ENCODE measurements around the gene SUB1.
"Not testable (repeated sequence)": the region's sequence is repeated elsewhere in the genome, so short reads cannot be mapped to it uniquely, and the experiment has no call there.

SUB1 gene

DNA sequence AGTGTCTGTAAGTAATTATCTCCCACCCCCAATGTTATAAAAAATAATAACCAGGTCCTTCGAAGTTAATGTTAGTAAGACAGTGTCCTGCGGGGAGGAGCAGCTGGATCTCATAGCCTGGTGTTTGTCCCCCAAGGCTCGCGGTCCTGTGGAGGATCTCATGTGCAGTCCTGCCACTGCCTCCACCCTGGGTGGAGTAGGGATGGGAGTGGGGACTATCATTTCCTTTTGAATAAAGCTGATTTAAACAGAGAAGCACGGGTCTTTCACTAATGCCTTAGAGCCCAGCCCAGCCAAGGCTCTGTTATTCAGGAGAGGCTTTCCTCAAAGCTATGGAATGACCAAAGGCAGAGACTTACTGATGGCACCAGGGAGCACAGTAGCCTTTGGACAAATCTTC lies 40.2 kb downstream of the SUB1 start:
- peaks cover 7% of the 10 kb centered on the region; the same call in 1 of the 2 replicates for H3K4me1 ChIP-seq (ENCODE audit: control insufficient read depth, insufficient read depth, low read length)
- H3K27me3 ChIP-seq (ENCODE audit: control insufficient read depth, insufficient read depth, low read length) = no peaks in the 10 kb centered on the region
- H3K4me3 ChIP-seq (ENCODE audit: low read depth, low read length) = no peak overlapping the region
- H3K27ac ChIP-seq (ENCODE audit: low read depth, low read length) = no peak overlapping the region
- no peak overlapping the region for H3K9ac ChIP-seq (ENCODE audit: low read depth, low read length)
- no peaks in the 10 kb centered on the region for H3K9me3 ChIP-seq (ENCODE audit: control insufficient read depth, insufficient read depth, low read length)
- H3K36me3 ChIP-seq (ENCODE audit: control insufficient read depth, insufficient read depth, low read length) = no peaks in the 10 kb centered on the region

DNA sequence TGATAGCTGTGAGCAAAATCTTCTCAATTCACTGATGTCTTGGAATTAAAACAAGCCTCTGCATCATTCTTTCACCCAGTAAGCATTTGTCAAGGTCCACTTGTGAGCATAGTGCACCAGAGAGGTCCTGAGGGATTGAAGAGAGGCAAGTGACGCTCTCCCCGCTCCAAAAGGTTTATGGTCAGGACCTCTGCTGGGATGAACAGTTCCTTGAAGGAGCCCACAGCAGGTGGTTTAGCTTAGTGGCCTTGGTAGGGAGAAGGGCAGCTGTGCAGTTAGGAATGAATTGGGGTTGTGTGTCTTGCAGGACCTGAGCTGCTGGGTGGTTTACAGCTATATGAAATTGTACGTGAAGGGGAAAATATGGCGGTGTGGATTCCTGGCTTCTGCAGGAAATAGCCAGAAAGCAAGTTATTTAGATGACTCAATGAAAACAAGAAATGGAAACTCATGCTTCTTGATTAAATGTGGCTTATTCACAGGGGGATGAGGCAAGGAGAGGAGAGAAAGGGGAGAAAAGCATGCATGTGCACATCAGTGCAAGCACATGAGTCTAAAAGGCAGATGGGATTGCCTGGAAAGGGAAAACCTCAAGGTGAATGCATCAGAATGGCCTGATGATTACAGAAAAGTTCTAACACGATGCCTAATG lies 42.0 kb downstream of the SUB1 start:
- H3K27ac ChIP-seq (ENCODE audit: low read depth, low read length) = no peak overlapping the region
- H3K9me3 ChIP-seq (ENCODE audit: control insufficient read depth, insufficient read depth, low read length) = no peaks in the 10 kb centered on the region
- no peak overlapping the region for H3K4me3 ChIP-seq (ENCODE audit: low read depth, low read length)
- H3K27me3 ChIP-seq (ENCODE audit: control insufficient read depth, insufficient read depth, low read length) = no peaks in the 10 kb centered on the region
- no peak overlapping the region for H3K9ac ChIP-seq (ENCODE audit: low read depth, low read length)
- peaks cover 7% of the 10 kb centered on the region; the same call in 1 of the 2 replicates for H3K4me1 ChIP-seq (ENCODE audit: control insufficient read depth, insufficient read depth, low read length)
- no peaks in the 10 kb centered on the region for H3K36me3 ChIP-seq (ENCODE audit: control insufficient read depth, insufficient read depth, low read length)

DNA sequence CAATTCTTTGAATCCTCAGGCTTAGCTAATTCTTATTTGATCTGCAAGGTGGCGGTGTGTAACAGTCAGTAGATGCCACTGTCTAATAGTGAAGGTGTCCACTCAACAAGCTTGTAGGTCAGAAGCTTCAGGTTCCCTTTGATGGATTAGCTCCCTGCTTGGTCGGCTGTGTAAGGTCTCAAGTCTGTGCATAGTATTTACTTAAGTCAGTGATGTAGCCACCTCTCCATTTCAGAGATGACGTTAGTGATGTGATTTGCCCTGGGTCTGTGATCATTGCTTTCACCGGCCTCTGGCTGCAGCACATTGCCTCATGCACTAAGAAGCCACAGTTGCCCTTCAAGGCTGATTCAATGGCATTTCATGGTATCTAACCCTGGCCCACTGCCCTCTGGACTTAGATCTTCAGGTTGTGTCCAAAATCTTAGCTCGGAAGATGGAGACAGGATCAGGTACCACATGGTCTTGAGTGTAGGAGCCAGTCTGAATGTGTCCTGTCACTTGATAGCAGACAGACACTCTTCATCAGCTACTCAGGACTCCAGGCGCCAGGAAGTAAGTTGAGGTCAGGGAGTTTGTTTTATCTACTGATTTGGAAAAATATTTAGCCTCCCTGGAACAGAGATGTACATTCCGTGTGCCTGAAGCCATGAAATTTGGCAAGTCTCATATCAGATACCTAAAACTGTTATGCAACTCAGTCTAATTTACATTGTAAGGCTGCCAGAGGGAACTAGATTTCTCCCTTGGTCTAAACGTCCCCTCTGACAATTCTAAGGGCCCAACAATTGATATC lies 42.9 kb downstream of the SUB1 start:
- Histone ChIP-seq H3K9ac (ENCODE audit: low read depth, low read length) (no peak overlapping the region), H3K27me3 (ENCODE audit: control insufficient read depth, insufficient read depth, low read length) (no peaks in the 10 kb centered on the region), H3K9me3 (ENCODE audit: control insufficient read depth, insufficient read depth, low read length) (no peaks in the 10 kb centered on the region), H3K36me3 (ENCODE audit: control insufficient read depth, insufficient read depth, low read length) (no peaks in the 10 kb centered on the region), H3K4me3 (ENCODE audit: low read depth, low read length) (no peak overlapping the region), H3K27ac (ENCODE audit: low read depth, low read length) (no peak overlapping the region), H3K4me1 (ENCODE audit: control insufficient read depth, insufficient read depth, low read length) (peaks cover 7% of the 10 kb centered on the region; the same call in 1 of the 2 replicates)

- Histone ChIP-seq H3K27ac (ENCODE audit: low read depth, low read length) (no peak overlapping the region), H3K9me3 (ENCODE audit: control insufficient read depth, insufficient read depth, low read length) (no peaks in the 10 kb centered on the region), H3K4me1 (ENCODE audit: control insufficient read depth, insufficient read depth, low read length) (peaks cover 7% of the 10 kb centered on the region; the same call in 1 of the 2 replicates), H3K9ac (ENCODE audit: low read depth, low read length) (no peak overlapping the region), H3K4me3 (ENCODE audit: low read depth, low read length) (no peak overlapping the region), H3K27me3 (ENCODE audit: control insufficient read depth, insufficient read depth, low read length) (no peaks in the 10 kb centered on the region), H3K36me3 (ENCODE audit: control insufficient read depth, insufficient read depth, low read length) (no peaks in the 10 kb centered on the region)
Measured at GRCh38 chr5:32630867-32631491, 45.6 kb downstream of the SUB1 start.

DNA sequence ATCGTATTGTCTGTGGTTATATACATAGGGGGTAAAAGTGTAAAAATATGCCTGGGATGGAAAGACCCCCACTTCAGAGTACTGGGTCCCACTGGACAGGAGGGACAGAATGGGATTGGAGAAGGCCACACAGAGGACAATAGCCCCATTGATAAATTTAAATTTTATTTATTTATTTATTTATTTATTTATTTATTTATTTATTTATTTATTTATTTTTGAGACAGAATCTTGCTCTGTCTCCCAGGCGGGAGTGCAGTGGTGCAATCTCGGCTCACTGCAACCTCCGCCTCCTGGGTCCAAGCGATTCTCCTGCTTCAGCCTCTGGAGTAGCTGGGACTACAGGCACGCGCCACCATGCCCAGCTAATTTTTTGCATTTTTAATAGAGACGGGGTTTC lies 47.7 kb downstream of the SUB1 start:
- H3K27ac ChIP-seq (ENCODE audit: low read depth, low read length); H3K4me3 ChIP-seq (ENCODE audit: low read depth, low read length); H3K4me1 ChIP-seq (ENCODE audit: control insufficient read depth, insufficient read depth, low read length); H3K9me3 ChIP-seq (ENCODE audit: control insufficient read depth, insufficient read depth, low read length); H3K9ac ChIP-seq (ENCODE audit: low read depth, low read length); H3K27me3 ChIP-seq (ENCODE audit: control insufficient read depth, insufficient read depth, low read length); H3K36me3 ChIP-seq (ENCODE audit: control insufficient read depth, insufficient read depth, low read length): not testable (repeated sequence)

DNA sequence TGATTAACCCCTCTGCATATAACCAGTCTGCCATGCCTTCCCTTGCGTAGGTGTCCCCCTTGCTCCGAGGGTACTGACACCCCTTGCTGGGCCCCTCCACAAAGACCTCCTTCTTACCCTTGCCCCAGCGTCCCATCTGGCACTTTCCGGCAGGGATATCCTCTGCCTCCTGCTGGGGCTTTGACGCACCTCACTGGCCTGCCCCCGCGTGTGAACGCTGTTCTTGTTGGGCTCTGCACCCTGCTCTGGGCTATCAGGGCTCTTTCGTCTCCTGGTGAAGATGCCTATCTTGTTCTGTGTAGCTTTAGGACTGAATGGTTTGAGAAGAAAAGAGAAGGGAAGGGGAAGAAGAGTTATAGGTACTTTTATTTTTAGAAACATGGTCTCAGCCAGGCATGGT lies 53.0 kb downstream of the SUB1 start:
- H3K4me1 ChIP-seq (ENCODE audit: control insufficient read depth, insufficient read depth, low read length) = no peaks in the 10 kb centered on the region
- no peak overlapping the region for H3K27ac ChIP-seq (ENCODE audit: low read depth, low read length)
- H3K9ac ChIP-seq (ENCODE audit: low read depth, low read length) = no peak overlapping the region
- H3K9me3 ChIP-seq (ENCODE audit: control insufficient read depth, insufficient read depth, low read length) = no peaks in the 10 kb centered on the region
- no peaks in the 10 kb centered on the region for H3K36me3 ChIP-seq (ENCODE audit: control insufficient read depth, insufficient read depth, low read length)
- H3K27me3 ChIP-seq (ENCODE audit: control insufficient read depth, insufficient read depth, low read length) = no peaks in the 10 kb centered on the region
- no peak overlapping the region for H3K4me3 ChIP-seq (ENCODE audit: low read depth, low read length)

- H3K9me3 ChIP-seq (ENCODE audit: control insufficient read depth, insufficient read depth, low read length) = no peaks in the 10 kb centered on the region
Measured at GRCh38 chr5:32639943-32640342, 54.6 kb downstream of the SUB1 start.

DNA sequence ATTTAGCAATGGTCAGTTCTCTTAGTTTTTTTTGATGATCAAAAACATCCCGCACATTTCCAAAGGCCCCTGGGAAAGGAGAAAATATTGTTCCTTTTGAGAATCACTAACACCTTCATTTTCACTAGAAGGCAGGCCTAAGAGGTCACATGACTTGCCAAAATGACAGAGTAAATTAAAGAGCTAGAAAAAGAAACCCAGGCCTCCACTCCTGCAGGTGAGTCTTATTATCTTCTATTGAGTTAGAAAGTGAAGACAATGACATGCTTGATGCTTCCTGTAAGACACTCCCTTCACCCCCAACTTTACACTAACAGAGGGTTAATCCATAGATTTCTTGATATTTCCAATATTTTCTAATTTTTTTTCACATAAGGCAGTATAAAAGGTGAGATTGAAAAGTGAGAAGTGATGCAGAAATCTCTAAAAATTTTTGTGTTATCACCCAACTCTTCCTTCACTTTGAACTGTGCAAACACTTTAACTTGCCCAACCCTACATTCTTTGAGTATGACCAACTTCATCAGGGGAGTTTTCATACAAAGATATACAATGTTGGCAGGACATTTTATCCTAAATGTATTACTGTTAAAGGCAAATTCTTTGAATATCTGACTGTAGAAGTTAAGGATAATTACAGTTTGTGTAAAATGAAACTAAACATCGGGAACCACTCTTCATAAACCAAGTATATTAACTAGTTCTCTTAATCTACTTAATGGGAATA lies 57.1 kb downstream of the SUB1 start:
- H3K9me3 ChIP-seq (ENCODE audit: control insufficient read depth, insufficient read depth, low read length) = no peaks in the 10 kb centered on the region
- no peak overlapping the region for H3K9ac ChIP-seq (ENCODE audit: low read depth, low read length)
- H3K4me3 ChIP-seq (ENCODE audit: low read depth, low read length) = no peak overlapping the region
- H3K36me3 ChIP-seq (ENCODE audit: control insufficient read depth, insufficient read depth, low read length) = no peaks in the 10 kb centered on the region
- H3K27me3 ChIP-seq (ENCODE audit: control insufficient read depth, insufficient read depth, low read length) = no peaks in the 10 kb centered on the region
- H3K4me1 ChIP-seq (ENCODE audit: control insufficient read depth, insufficient read depth, low read length) = no peaks in the 10 kb centered on the region
- H3K27ac ChIP-seq (ENCODE audit: low read depth, low read length) = no peak overlapping the region

More at GRCh38 chr5:32639943-32640342, 54.6 kb downstream of the SUB1 start:
- Histone ChIP-seq H3K27ac (ENCODE audit: low read depth, low read length) (no peak overlapping the region), H3K9ac (ENCODE audit: low read depth, low read length) (no peak overlapping the region), H3K36me3 (ENCODE audit: control insufficient read depth, insufficient read depth, low read length) (no peaks in the 10 kb centered on the region), H3K4me1 (ENCODE audit: control insufficient read depth, insufficient read depth, low read length) (no peaks in the 10 kb centered on the region), H3K4me3 (ENCODE audit: low read depth, low read length) (no peak overlapping the region), H3K27me3 (ENCODE audit: control insufficient read depth, insufficient read depth, low read length) (no peaks in the 10 kb centered on the region)

- H3K9me3 ChIP-seq (ENCODE audit: control insufficient read depth, insufficient read depth, low read length) = no peaks in the 10 kb centered on the region
- no peaks in the 10 kb centered on the region for H3K36me3 ChIP-seq (ENCODE audit: control insufficient read depth, insufficient read depth, low read length)
- H3K27me3 ChIP-seq (ENCODE audit: control insufficient read depth, insufficient read depth, low read length) = no peaks in the 10 kb centered on the region
- H3K27ac ChIP-seq (ENCODE audit: low read depth, low read length) = no peak overlapping the region
- no peaks in the 10 kb centered on the region for H3K4me1 ChIP-seq (ENCODE audit: control insufficient read depth, insufficient read depth, low read length)
- H3K9ac ChIP-seq (ENCODE audit: low read depth, low read length) = no peak overlapping the region
- H3K4me3 ChIP-seq (ENCODE audit: low read depth, low read length) = no peak overlapping the region
Measured at GRCh38 chr5:32645246-32645645, 59.9 kb downstream of the SUB1 start.

DNA sequence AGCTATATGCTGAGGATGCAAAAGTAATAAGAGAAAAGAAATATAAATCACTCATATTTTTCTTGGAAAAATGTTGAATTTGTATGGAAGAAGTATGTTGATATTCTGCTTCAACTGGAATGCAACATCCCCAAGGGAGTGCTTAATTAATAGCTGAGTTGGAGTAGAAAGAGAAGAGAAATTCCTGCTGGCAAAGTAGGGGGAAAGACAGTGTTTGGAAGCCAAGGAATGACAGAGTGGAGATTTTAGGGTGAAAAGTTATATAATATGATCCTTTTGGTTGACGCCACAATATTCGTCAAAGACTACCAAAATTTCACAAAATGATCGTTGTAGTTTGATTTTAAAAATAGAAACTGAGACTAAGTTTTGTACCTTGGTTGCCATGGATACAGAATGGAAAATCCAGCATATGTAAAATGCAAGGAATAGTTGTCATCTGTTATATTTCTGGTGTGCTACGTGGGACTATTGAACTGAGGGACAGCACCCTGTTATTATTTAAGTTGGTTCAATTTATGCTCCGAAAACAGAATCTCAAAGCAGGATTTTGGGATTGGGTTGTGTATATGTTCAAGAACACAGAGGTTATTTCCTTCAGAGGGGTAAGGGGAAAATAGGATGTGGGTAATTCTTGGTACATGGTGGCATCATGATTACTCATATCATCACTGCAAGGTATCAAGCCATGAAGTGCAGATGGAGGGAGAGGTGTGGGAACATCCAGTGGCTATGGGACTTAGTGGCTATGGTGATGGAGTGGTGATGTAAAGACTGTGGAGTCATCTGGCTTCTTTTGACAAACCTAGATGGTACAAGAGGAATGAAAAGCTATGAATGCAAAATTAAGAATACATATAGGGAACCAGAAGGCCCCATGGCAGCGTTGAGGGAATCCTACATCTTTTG lies 61.0 kb downstream of the SUB1 start:
- Histone ChIP-seq H3K36me3 (ENCODE audit: control insufficient read depth, insufficient read depth, low read length) (no peaks in the 10 kb centered on the region), H3K4me3 (ENCODE audit: low read depth, low read length) (no peak overlapping the region), H3K9me3 (ENCODE audit: control insufficient read depth, insufficient read depth, low read length) (no peaks in the 10 kb centered on the region), H3K9ac (ENCODE audit: low read depth, low read length) (no peak overlapping the region), H3K4me1 (ENCODE audit: control insufficient read depth, insufficient read depth, low read length) (no peaks in the 10 kb centered on the region), H3K27ac (ENCODE audit: low read depth, low read length) (no peak overlapping the region), H3K27me3 (ENCODE audit: control insufficient read depth, insufficient read depth, low read length) (no peaks in the 10 kb centered on the region)

Measured in HUES48 (cell line).